ENCODE data around the gene METTL17. TPM values are rescaled to one million over a fixed set of nuclear protein-coding genes. Genes with fewer than 3 reads are reported as not detected.

METTL17 gene
- polyA plus RNA-seq, 1 donor (not counting 4 experiments of a cell fraction or from before 2014, with no cell fraction given) = 61.9 TPM

DNA sequence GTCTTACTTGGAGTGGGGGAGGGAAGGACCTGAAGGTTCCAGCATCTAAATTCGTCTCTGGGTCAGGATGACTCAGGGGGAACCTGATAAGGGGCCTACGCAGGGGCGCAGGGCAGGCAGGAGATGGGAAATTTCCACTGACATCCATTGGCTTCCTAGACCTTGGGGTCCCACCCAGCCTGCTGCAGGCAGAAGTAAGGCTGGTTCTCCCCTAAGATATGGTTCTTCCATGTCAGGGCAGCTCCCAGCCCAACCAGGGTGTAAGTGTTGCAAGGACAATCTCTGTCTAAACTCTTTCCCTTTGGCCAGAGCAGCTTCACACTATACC is 37.2 kb downstream of the METTL17 start:
- dilution Hi-C loops (cut with MboI; ENCODE audit: extremely low pct_ligation_motif_present, low sequenced_read_pairs) = no loop called here
- Histone ChIP-seq H3K4me3 (ENCODE audit: control insufficient read depth in 2 of 3, extremely low read depth in 1 of 3, insufficient read depth in 2 of 3, low read depth in 1 of 3, low read length in 3 of 3) (no peak overlapping the region), H4K20me1 (ENCODE audit: control insufficient read depth, extremely low read depth, insufficient read depth, low read length) (no peaks in the 10 kb centered on the region), H2AFZ (ENCODE audit: control insufficient read depth, low read length) (no peak overlapping the region), H3K9me3 (ENCODE audit: control insufficient read depth, low read depth, low read length) (no peaks in the 10 kb centered on the region), H3K79me2 (ENCODE audit: control insufficient read depth, insufficient read depth, low read length) (no peaks in the 10 kb centered on the region), H3K9me1 (ENCODE audit: control insufficient read depth, extremely low read depth, insufficient read depth, low read length) (no peaks in the 10 kb centered on the region), H3K4me2 (ENCODE audit: control insufficient read depth, extremely low read depth, insufficient read depth, low read depth, low read length) (no peak overlapping the region), H3K4me1 (ENCODE audit: control insufficient read depth, extremely low read depth, insufficient read depth, low read length) (peaks cover 6% of the 10 kb centered on the region), H3K27me3 (ENCODE audit: control insufficient read depth, extremely low read depth, insufficient read depth, low read length) (peaks cover 20% of the 10 kb centered on the region), H3K9ac (ENCODE audit: control insufficient read depth, extremely low read depth, insufficient read depth, low read length) (no peak overlapping the region), H3K36me3 (ENCODE audit: control insufficient read depth in 2 of 2, extremely low read depth in 1 of 2, insufficient read depth in 2 of 2, low read length in 2 of 2) (no peaks in the 10 kb centered on the region), H3K27ac (ENCODE audit: control insufficient read depth, insufficient read depth, low read length) (no peak overlapping the region)
- DNase-seq (ENCODE audit: low read depth, low spot score) (no peak), FAIRE-seq (no peak)
- no peak for TF ChIP-seq EZH2 (IDR thresholded peaks at IDR 0.05; ENCODE audit: low read length)
- TF ChIP-seq, protein P1, sequence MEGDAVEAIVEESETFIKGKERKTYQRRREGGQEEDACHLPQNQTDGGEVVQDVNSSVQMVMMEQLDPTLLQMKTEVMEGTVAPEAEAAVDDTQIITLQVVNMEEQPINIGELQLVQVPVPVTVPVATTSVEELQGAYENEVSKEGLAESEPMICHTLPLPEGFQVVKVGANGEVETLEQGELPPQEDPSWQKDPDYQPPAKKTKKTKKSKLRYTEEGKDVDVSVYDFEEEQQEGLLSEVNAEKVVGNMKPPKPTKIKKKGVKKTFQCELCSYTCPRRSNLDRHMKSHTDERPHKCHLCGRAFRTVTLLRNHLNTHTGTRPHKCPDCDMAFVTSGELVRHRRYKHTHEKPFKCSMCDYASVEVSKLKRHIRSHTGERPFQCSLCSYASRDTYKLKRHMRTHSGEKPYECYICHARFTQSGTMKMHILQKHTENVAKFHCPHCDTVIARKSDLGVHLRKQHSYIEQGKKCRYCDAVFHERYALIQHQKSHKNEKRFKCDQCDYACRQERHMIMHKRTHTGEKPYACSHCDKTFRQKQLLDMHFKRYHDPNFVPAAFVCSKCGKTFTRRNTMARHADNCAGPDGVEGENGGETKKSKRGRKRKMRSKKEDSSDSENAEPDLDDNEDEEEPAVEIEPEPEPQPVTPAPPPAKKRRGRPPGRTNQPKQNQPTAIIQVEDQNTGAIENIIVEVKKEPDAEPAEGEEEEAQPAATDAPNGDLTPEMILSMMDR (optimal IDR thresholded peaks at IDR 0.05 in 1 of 3, IDR thresholded peaks at IDR 0.05 in 1 of 3, conservative IDR thresholded peaks at IDR 0.05 in 1 of 3; ENCODE audit: extremely low read depth in 1 of 3, insufficient read depth in 2 of 3, low read length in 3 of 3) = no peak

DNA sequence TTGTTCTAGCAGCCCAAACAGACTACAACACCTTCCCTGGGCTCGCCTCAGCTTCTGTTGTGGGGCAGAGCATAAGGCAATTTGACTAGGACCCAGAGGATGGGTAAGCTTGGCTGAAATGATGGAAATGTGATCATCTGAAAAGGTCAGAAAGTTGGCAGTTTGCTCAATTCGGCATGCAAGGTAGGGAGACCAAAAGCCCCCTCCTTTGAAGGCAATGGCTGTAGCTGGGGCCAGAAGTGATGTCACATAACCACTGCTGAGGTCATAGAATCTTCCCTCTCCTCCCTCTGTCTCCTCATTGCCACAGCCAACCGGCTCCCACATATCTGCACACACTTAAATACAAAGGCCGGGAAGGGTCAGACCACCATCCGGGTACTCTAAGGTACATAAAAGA is 40.1 kb downstream of the METTL17 start, which contains the start of gene TPPP2:
TSS of gene TPPP2 (plus strand) at position 301 of the 400 bp plus-strand sequence. CDS start 365 bp downstream, outside the sequence.
- H3K4me3 ChIP-seq (ENCODE audit: control insufficient read depth in 2 of 3, extremely low read depth in 1 of 3, insufficient read depth in 2 of 3, low read depth in 1 of 3, low read length in 3 of 3) = no peak within 1 kb of the TSS
- DNase-seq (ENCODE audit: low read depth, low spot score) (no peak), FAIRE-seq (no peak)
- H3K79me2 ChIP-seq (ENCODE audit: control insufficient read depth, insufficient read depth, low read length) = no peaks in the 10 kb centered on the region
- TF ChIP-seq, protein P1 (optimal IDR thresholded peaks at IDR 0.05 in 1 of 3, IDR thresholded peaks at IDR 0.05 in 1 of 3, conservative IDR thresholded peaks at IDR 0.05 in 1 of 3; ENCODE audit: extremely low read depth in 1 of 3, insufficient read depth in 2 of 3, low read length in 3 of 3) = no peak
- TF ChIP-seq EZH2 (IDR thresholded peaks at IDR 0.05; ENCODE audit: low read length) = no peak
- H3K9me3 ChIP-seq (ENCODE audit: control insufficient read depth, low read depth, low read length) = no peaks in the 10 kb centered on the region
- peaks cover 3% of the 10 kb centered on the region for H3K27me3 ChIP-seq (ENCODE audit: control insufficient read depth, extremely low read depth, insufficient read depth, low read length)
- H4K20me1 ChIP-seq (ENCODE audit: control insufficient read depth, extremely low read depth, insufficient read depth, low read length) = no peaks in the 10 kb centered on the region
- H3K9ac ChIP-seq (ENCODE audit: control insufficient read depth, extremely low read depth, insufficient read depth, low read length) = no peak within 1 kb of the TSS
- dilution Hi-C loops (cut with MboI; ENCODE audit: extremely low pct_ligation_motif_present, low sequenced_read_pairs) = no loop called here
- H3K36me3 ChIP-seq (ENCODE audit: control insufficient read depth in 2 of 2, extremely low read depth in 1 of 2, insufficient read depth in 2 of 2, low read length in 2 of 2) = no peaks in the 10 kb centered on the region
- H3K4me1 ChIP-seq (ENCODE audit: control insufficient read depth, extremely low read depth, insufficient read depth, low read length) = no peaks in the 10 kb centered on the region
- no peaks in the 10 kb centered on the region for H3K9me1 ChIP-seq (ENCODE audit: control insufficient read depth, extremely low read depth, insufficient read depth, low read length)
- H3K27ac ChIP-seq (ENCODE audit: control insufficient read depth, insufficient read depth, low read length) = no peak within 1 kb of the TSS
- H3K4me2 ChIP-seq (ENCODE audit: control insufficient read depth, extremely low read depth, insufficient read depth, low read depth, low read length) = no peak within 1 kb of the TSS
- no peak within 1 kb of the TSS for H2AFZ ChIP-seq (ENCODE audit: control insufficient read depth, low read length)

Data from keratinocyte (primary cell).